ENCODE data around the gene GNE.

DNA sequence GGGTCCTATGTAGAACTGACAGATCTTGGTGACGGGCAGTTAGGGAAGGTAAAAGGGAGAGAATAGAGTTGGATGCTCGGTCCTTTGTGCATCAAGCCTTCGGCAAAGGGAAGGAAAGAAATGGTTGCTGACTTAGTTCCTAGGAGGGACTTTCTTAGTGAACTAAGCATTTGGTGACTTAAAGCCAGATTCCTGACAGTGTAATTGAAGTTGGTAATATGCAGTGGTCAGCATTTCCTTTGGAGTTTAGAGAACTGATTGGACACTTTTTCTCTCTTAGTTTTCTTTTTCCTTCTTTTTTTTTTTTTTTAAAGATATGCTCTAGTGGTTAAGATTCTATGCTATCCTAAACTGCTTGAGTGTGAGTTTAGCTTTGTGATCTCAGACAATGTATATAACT, 65.2 kb downstream of the GNE start:
- TF ChIP-seq, protein P1, sequence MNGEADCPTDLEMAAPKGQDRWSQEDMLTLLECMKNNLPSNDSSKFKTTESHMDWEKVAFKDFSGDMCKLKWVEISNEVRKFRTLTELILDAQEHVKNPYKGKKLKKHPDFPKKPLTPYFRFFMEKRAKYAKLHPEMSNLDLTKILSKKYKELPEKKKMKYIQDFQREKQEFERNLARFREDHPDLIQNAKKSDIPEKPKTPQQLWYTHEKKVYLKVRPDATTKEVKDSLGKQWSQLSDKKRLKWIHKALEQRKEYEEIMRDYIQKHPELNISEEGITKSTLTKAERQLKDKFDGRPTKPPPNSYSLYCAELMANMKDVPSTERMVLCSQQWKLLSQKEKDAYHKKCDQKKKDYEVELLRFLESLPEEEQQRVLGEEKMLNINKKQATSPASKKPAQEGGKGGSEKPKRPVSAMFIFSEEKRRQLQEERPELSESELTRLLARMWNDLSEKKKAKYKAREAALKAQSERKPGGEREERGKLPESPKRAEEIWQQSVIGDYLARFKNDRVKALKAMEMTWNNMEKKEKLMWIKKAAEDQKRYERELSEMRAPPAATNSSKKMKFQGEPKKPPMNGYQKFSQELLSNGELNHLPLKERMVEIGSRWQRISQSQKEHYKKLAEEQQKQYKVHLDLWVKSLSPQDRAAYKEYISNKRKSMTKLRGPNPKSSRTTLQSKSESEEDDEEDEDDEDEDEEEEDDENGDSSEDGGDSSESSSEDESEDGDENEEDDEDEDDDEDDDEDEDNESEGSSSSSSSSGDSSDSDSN (IDR thresholded peaks at IDR 0.05; ENCODE audit: borderline replicate concordance in 1 of 2, low read depth in 2 of 2, low read length in 2 of 2) = no peak
- TF ChIP-seq YY1 (IDR thresholded peaks at IDR 0.05; ENCODE audit: borderline replicate concordance in 1 of 3, control insufficient read depth in 1 of 3, extremely low read depth in 1 of 3, insufficient read depth in 3 of 3, insufficient read length in 1 of 3, insufficient replicate concordance in 2 of 3, low read depth in 1 of 3, low read length in 2 of 3) (no peak), FOSL1 (tag; conservative IDR thresholded peaks at IDR 0.05) (no peak), POLR2A (conservative IDR thresholded peaks at IDR 0.05) (no peak), KDM1A (IDR thresholded peaks at IDR 0.05) (no peak), ZNF184 (CRISPR knock-in tag; IDR thresholded peaks at IDR 0.05) (no peak), EZH2 (IDR thresholded peaks at IDR 0.05; ENCODE audit: borderline replicate concordance, low read depth, low read length) (no peak), POLR2H (tag; IDR thresholded peaks at IDR 0.05; ENCODE audit: low read depth) (no peak)
- TF ChIP-seq, protein P2, sequence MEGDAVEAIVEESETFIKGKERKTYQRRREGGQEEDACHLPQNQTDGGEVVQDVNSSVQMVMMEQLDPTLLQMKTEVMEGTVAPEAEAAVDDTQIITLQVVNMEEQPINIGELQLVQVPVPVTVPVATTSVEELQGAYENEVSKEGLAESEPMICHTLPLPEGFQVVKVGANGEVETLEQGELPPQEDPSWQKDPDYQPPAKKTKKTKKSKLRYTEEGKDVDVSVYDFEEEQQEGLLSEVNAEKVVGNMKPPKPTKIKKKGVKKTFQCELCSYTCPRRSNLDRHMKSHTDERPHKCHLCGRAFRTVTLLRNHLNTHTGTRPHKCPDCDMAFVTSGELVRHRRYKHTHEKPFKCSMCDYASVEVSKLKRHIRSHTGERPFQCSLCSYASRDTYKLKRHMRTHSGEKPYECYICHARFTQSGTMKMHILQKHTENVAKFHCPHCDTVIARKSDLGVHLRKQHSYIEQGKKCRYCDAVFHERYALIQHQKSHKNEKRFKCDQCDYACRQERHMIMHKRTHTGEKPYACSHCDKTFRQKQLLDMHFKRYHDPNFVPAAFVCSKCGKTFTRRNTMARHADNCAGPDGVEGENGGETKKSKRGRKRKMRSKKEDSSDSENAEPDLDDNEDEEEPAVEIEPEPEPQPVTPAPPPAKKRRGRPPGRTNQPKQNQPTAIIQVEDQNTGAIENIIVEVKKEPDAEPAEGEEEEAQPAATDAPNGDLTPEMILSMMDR (IDR thresholded peaks at IDR 0.05 in 2 of 3, conservative IDR thresholded peaks at IDR 0.05 in 1 of 3; ENCODE audit: insufficient read depth in 2 of 3, low read depth in 1 of 3, low read length in 3 of 3) = no peak

All from K562 (cell line).